Measurements from ENCODE around the gene GNL1.
A peak's percentile ranks its signal among the peaks of the same experiment; 100 is the strongest.
"Not testable (repeated sequence)": the region's sequence is repeated elsewhere in the genome, so short reads cannot be mapped to it uniquely, and the experiment has no call there.

The GNL1 gene

GRCh38 chr6:30533460-30534294 is 22.6 kb downstream of the GNL1 start:
- DNase-seq (ENCODE audit: low read depth in 2 of 2), result no peak

GRCh38 chr6:30530014-30530413 is 26.3 kb downstream of the GNL1 start:
- no peak for DNase-seq (ENCODE audit: low read depth in 2 of 2)

GRCh38 chr6:30529349-30529875 is 26.9 kb downstream of the GNL1 start:
- DNase-seq (ENCODE audit: low read depth in 2 of 2), result peak in 1 of 2 donors; percentile 37

GRCh38 chr6:30526444-30526843 is 29.8 kb downstream of the GNL1 start:
- DNase-seq (ENCODE audit: low read depth in 2 of 2), result not testable (repeated sequence)

- not testable (repeated sequence) for DNase-seq (ENCODE audit: low read depth in 2 of 2)
These were observed 34.3 kb downstream of the GNL1 start for GRCh38 chr6:30521952-30522351.

- DNase-seq (ENCODE audit: low read depth in 2 of 2), result not testable (repeated sequence)
These were observed 35.2 kb downstream of the GNL1 start for GRCh38 chr6:30521082-30521481.

- DNase-seq (ENCODE audit: low read depth in 2 of 2), result no peak
These were observed 35.8 kb downstream of the GNL1 start for GRCh38 chr6:30520522-30520921.

- DNase-seq (ENCODE audit: low read depth in 2 of 2), result not testable (repeated sequence)
These were observed 37.7 kb downstream of the GNL1 start for GRCh38 chr6:30518505-30519145.

- DNase-seq (ENCODE audit: low read depth in 2 of 2), result not testable (repeated sequence)
These were observed 38.4 kb downstream of the GNL1 start for GRCh38 chr6:30517767-30518504.

GRCh38 chr6:30516754-30517076 is 39.6 kb downstream of the GNL1 start:
- not testable (repeated sequence) for DNase-seq (ENCODE audit: low read depth in 2 of 2)

GRCh38 chr6:30515944-30516753 is 40.1 kb downstream of the GNL1 start:
- DNase-seq (ENCODE audit: low read depth in 2 of 2), result peak; percentile 80 to 83

- no peak for DNase-seq (ENCODE audit: low read depth in 2 of 2)
These were observed 41.2 kb downstream of the GNL1 start for GRCh38 chr6:30515106-30515505.

GRCh38 chr6:30513451-30513850 is 42.8 kb downstream of the GNL1 start:
- no peak for DNase-seq (ENCODE audit: low read depth in 2 of 2)

- DNase-seq (ENCODE audit: low read depth in 2 of 2), result no peak
These were observed 45.1 kb downstream of the GNL1 start for GRCh38 chr6:30511169-30511546.

GRCh38 chr6:30510419-30511168 is 45.7 kb downstream of the GNL1 start:
- no peak for DNase-seq (ENCODE audit: low read depth in 2 of 2)

GRCh38 chr6:30508890-30509736 is 47.2 kb downstream of the GNL1 start:
- DNase-seq (ENCODE audit: low read depth in 2 of 2), result no peak

GRCh38 chr6:30507849-30508827 is 48.2 kb downstream of the GNL1 start:
- DNase-seq (ENCODE audit: low read depth in 2 of 2), result no peak

All from activated CD4-positive, alpha-beta T cell treated with anti-CD3 and anti-CD28 coated beads for 24 hours (primary cell).